Measurements from ENCODE around the gene NPSR1.

DNA sequence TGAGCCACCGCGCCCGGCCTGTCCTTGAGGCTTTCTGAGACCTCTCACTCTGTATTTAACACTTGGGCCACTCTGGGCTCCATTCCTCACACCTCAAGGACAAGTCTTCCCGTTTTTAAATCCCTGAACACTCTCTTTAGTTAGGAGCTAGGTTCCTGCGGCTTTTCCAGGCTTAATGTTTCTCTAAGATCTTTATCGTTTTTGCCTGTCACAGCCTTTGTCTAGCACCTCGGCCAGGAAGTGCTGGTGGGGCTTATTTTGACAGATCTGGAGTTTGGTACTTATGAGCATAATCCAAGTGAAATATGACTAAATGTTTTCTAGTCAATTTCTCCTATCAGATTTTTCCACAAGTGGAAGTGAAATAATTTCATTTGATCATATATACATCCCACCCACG, 192.7 kb downstream of the NPSR1 start:
- TF ChIP-seq ZNF394 (tag by site-specific recombination; IDR thresholded peaks at IDR 0.05; ENCODE audit: borderline replicate concordance) (no peak), ZNF670 (tag by site-specific recombination; IDR thresholded peaks at IDR 0.05; ENCODE audit: low read depth) (no peak), ZNF302 (tag by site-specific recombination; IDR thresholded peaks at IDR 0.05; ENCODE audit: low read depth) (no peak), ZNF2 (tag by site-specific recombination; IDR thresholded peaks at IDR 0.05) (no peak), TCF7L2 (IDR thresholded peaks at IDR 0.05; ENCODE audit: borderline replicate concordance, low read depth, low read length) (no peak)
- TF ChIP-seq, protein P1, sequence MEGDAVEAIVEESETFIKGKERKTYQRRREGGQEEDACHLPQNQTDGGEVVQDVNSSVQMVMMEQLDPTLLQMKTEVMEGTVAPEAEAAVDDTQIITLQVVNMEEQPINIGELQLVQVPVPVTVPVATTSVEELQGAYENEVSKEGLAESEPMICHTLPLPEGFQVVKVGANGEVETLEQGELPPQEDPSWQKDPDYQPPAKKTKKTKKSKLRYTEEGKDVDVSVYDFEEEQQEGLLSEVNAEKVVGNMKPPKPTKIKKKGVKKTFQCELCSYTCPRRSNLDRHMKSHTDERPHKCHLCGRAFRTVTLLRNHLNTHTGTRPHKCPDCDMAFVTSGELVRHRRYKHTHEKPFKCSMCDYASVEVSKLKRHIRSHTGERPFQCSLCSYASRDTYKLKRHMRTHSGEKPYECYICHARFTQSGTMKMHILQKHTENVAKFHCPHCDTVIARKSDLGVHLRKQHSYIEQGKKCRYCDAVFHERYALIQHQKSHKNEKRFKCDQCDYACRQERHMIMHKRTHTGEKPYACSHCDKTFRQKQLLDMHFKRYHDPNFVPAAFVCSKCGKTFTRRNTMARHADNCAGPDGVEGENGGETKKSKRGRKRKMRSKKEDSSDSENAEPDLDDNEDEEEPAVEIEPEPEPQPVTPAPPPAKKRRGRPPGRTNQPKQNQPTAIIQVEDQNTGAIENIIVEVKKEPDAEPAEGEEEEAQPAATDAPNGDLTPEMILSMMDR (tag by site-specific recombination; IDR thresholded peaks at IDR 0.05), result no peak
- TF ChIP-seq, protein P2, sequence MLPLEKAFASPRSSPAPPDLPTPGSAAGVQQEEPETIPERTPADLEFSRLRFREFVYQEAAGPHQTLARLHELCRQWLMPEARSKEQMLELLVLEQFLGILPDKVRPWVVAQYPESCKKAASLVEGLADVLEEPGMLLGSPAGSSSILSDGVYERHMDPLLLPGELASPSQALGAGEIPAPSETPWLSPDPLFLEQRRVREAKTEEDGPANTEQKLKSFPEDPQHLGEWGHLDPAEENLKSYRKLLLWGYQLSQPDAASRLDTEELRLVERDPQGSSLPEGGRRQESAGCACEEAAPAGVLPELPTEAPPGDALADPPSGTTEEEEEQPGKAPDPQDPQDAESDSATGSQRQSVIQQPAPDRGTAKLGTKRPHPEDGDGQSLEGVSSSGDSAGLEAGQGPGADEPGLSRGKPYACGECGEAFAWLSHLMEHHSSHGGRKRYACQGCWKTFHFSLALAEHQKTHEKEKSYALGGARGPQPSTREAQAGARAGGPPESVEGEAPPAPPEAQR (tag by site-specific recombination; IDR thresholded peaks at IDR 0.05), result no peak
- TF ChIP-seq, protein P3, sequence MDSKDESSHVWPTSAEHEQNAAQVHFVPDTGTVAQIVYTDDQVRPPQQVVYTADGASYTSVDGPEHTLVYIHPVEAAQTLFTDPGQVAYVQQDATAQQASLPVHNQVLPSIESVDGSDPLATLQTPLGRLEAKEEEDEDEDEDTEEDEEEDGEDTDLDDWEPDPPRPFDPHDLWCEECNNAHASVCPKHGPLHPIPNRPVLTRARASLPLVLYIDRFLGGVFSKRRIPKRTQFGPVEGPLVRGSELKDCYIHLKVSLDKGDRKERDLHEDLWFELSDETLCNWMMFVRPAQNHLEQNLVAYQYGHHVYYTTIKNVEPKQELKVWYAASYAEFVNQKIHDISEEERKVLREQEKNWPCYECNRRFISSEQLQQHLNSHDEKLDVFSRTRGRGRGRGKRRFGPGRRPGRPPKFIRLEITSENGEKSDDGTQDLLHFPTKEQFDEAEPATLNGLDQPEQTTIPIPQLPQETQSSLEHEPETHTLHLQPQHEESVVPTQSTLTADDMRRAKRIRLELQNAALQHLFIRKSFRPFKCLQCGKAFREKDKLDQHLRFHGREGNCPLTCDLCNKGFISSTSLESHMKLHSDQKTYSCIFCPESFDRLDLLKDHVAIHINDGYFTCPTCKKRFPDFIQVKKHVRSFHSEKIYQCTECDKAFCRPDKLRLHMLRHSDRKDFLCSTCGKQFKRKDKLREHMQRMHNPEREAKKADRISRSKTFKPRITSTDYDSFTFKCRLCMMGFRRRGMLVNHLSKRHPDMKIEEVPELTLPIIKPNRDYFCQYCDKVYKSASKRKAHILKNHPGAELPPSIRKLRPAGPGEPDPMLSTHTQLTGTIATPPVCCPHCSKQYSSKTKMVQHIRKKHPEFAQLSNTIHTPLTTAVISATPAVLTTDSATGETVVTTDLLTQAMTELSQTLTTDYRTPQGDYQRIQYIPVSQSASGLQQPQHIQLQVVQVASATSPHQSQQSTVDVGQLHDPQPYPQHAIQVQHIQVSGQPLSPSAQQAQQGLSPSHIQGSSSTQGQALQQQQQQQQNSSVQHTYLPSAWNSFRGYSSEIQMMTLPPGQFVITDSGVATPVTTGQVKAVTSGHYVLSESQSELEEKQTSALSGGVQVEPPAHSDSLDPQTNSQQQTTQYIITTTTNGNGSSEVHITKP (tag by site-specific recombination; IDR thresholded peaks at IDR 0.05), result no peak
- TF ChIP-seq, protein P4, sequence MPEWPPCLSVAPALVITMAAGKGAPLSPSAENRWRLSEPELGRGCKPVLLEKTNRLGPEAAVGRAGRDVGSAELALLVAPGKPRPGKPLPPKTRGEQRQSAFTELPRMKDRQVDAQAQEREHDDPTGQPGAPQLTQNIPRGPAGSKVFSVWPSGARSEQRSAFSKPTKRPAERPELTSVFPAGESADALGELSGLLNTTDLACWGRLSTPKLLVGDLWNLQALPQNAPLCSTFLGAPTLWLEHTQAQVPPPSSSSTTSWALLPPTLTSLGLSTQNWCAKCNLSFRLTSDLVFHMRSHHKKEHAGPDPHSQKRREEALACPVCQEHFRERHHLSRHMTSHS (tag by site-specific recombination; IDR thresholded peaks at IDR 0.05), result no peak

Data from HEK293 (cell line).